Stimulated activated naive B cell treated with anti-CD40 and anti-IgM and Interleukin-4, amounts not matched to agents 10 μg/mL and 1 μg/mL and 100 μg/mL, for 72 hours (primary cell): Measurements from ENCODE around the gene PDE1A.

Experiments
- ATAC-seq, 2 donors: fragments of 150-1000 bp; cut with Tn5 transposase; replicated peaks; 2 replicates each; pipeline ENCODE4 v1.10.0; 2021; ENCODE audit warnings: moderate library complexity in 1 of 2
- DNase-seq: peaks from one replicate; pipeline ENCODE4 v3.0.0; 2021
- H3K27ac Mint-ChIP-seq: one replicate; pipeline ENCODE4 v1.8.0; 2022; ENCODE audit warnings: mild to moderate bottlenecking, mixed read lengths
- H3K27me3 Mint-ChIP-seq, 2 donors: one replicate each; pipeline ENCODE4 v1.8.0; 2022; ENCODE audit warnings: mixed read lengths in 2 of 2
- H3K36me3 Mint-ChIP-seq, 2 donors: one replicate each; pipeline ENCODE4 v1.8.0; 2022; ENCODE audit warnings: mixed read lengths in 2 of 2, mild to moderate bottlenecking in 1 of 2
- H3K4me1 Mint-ChIP-seq, 2 donors: one replicate each; pipeline ENCODE4 v1.8.0; 2022; ENCODE audit warnings: mixed read lengths in 2 of 2, mild to moderate bottlenecking in 1 of 2
- H3K4me3 Mint-ChIP-seq, 2 donors: one replicate each; pipeline ENCODE4 v1.8.0; 2022; ENCODE audit warnings: mild to moderate bottlenecking in 2 of 2, mixed read lengths in 2 of 2, moderate library complexity in 1 of 2
- H3K9me3 Mint-ChIP-seq, 2 donors: one replicate each; pipeline ENCODE4 v1.8.0; 2022; ENCODE audit warnings: mixed read lengths in 2 of 2, mild to moderate bottlenecking in 1 of 2

PDE1A gene

DNA sequence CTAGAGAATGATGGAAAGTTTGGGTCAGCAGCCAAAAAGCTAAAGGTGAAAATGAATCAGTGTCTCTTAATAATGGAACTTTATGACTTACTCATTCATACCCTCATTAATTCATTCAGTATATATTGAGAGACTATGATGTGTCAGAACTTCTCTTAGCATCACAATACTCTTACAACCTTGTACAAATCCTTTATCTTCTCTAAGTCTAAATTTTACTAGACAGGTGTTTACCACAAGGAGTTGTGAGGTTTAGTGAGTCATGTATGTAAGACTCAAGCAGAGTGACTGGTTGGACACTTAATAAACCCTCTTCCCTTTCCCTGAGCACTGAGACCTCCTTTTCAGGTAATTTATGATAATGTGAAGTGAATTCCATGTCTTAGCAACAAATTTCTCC lies 311.6 kb downstream of the PDE1A start:
- Mint-ChIP-seq H3K4me3 (no peak overlapping the region), H3K36me3 (no peaks in the 10 kb centered on the region), H3K27ac (no peak overlapping the region), H3K9me3 (no peaks in the 10 kb centered on the region), H3K27me3 (peaks cover 0 to 5% of the 10 kb centered on the region in 2 donors), H3K4me1 (no peaks in the 10 kb centered on the region)
- no peak for ATAC-seq
- no peak for DNase-seq

- Mint-ChIP-seq H3K27ac (no peak overlapping the region), H3K9me3 (no peaks in the 10 kb centered on the region), H3K36me3 (no peaks in the 10 kb centered on the region), H3K27me3 (peaks cover 0 to 5% of the 10 kb centered on the region in 2 donors), H3K4me1 (no peaks in the 10 kb centered on the region), H3K4me3 (no peak overlapping the region)
- DNase-seq (no peak), ATAC-seq (no peak)
Observed at GRCh38 chr2:182113334-182113733, 313.5 kb downstream of the PDE1A start.

GRCh38 chr2:182110347-182110746 lies 316.5 kb downstream of the PDE1A start:
- H3K4me3 Mint-ChIP-seq, result no peak overlapping the region
- H3K9me3 Mint-ChIP-seq, result no peaks in the 10 kb centered on the region
- peaks cover 0 to 5% of the 10 kb centered on the region in 2 donors for H3K27me3 Mint-ChIP-seq
- H3K36me3 Mint-ChIP-seq, result no peaks in the 10 kb centered on the region
- no peak overlapping the region for H3K27ac Mint-ChIP-seq
- DNase-seq (no peak), ATAC-seq (no peak)
- no peaks in the 10 kb centered on the region for H3K4me1 Mint-ChIP-seq

DNA sequence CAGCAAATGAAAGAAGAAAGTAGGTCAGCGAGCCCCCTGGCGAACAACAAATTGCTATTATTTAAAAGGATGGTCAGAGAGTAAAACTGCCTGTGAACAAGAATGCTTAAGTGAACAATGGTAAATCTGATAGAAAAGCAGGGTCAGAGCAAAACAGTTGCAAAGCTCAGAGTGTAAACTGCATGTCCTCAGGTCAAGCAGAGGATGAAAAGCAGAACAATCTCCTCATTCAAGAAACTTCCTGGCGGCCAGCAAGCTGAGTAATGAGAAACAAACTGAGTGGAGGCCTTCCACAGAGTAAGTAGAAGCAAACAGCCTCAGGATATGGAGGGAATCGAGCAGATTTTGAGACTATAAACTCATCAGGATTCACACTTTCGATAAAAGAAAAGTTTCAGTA lies 323.3 kb downstream of the PDE1A start:
- H3K27me3 Mint-ChIP-seq, result no peaks in the 10 kb centered on the region
- H3K4me3 Mint-ChIP-seq, result no peak overlapping the region
- ATAC-seq (no peak), DNase-seq (no peak)
- no peak overlapping the region for H3K27ac Mint-ChIP-seq
- H3K4me1 Mint-ChIP-seq, result no peaks in the 10 kb centered on the region
- H3K36me3 Mint-ChIP-seq, result no peaks in the 10 kb centered on the region
- no peaks in the 10 kb centered on the region for H3K9me3 Mint-ChIP-seq

GRCh38 chr2:182101263-182101662 lies 325.6 kb downstream of the PDE1A start:
- Mint-ChIP-seq H3K4me1 (peaks cover 2 to 8% of the 10 kb centered on the region in 2 donors), H3K27ac (no peak overlapping the region), H3K27me3 (no peaks in the 10 kb centered on the region), H3K4me3 (no peak overlapping the region), H3K9me3 (no peaks in the 10 kb centered on the region), H3K36me3 (no peaks in the 10 kb centered on the region)
- DNase-seq (no peak), ATAC-seq (peak; percentile 34 to 64)

GRCh38 chr2:182098648-182099047 lies 328.2 kb downstream of the PDE1A start:
- Mint-ChIP-seq H3K27me3 (peaks cover 0 to 4% of the 10 kb centered on the region in 2 donors), H3K36me3 (no peaks in the 10 kb centered on the region), H3K27ac (no peak overlapping the region), H3K9me3 (peaks cover 0 to 2% of the 10 kb centered on the region in 2 donors), H3K4me1 (peaks cover 2 to 8% of the 10 kb centered on the region in 2 donors), H3K4me3 (no peak overlapping the region)
- no peak for ATAC-seq
- DNase-seq, result no peak

- ATAC-seq (peak in 1 of 2 donors; percentile 45), DNase-seq (no peak)
- Mint-ChIP-seq H3K27me3 (peaks cover 0 to 5% of the 10 kb centered on the region in 2 donors), H3K27ac (no peak overlapping the region), H3K4me3 (no peak overlapping the region), H3K36me3 (no peaks in the 10 kb centered on the region), H3K9me3 (peaks cover 0 to 2% of the 10 kb centered on the region in 2 donors), H3K4me1 (peaks cover 2 to 8% of the 10 kb centered on the region in 2 donors)
Observed at GRCh38 chr2:182097571-182098164, 329.2 kb downstream of the PDE1A start.

DNA sequence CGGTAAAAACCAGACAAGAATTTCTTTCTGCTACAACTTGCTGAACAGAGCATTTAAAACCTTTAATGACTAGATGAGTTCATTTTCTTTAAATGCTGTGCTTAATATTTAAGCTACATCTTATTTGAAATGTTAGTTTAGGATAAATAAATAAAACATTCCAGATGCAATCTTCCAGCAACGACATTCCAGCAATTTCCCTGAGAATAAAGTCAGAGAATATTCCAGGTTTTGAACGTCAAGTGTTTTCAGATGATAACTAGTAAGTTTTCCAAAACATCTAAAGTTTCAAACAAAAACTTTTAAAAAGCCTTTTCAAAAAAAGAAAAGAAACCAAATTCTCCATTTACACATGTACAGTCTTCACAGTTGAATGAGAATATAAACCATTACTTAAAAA lies 336.4 kb downstream of the PDE1A start:
- Mint-ChIP-seq H3K9me3 (peaks cover 0 to 3% of the 10 kb centered on the region in 2 donors), H3K36me3 (no peaks in the 10 kb centered on the region), H3K27ac (no peak overlapping the region), H3K27me3 (peaks cover 3 to 11% of the 10 kb centered on the region in 2 donors), H3K4me1 (no peaks in the 10 kb centered on the region), H3K4me3 (no peak overlapping the region)
- no peak for DNase-seq
- ATAC-seq, result no peak
